Upper lobe of right lung (tissue), 1 donor: Measurements from ENCODE around the gene RNF214. TPM values are rescaled to one million over a fixed set of nuclear protein-coding genes. Genes with fewer than 3 reads are reported as not detected.

Experiments
- ATAC-seq: fragments of 200-7000 bp; cut with Tn5 transposase; one replicate; pipeline ENCODE4 v1.9.1; 2020; ENCODE audit warnings: mild to moderate bottlenecking, moderate library complexity
- DNase-seq: peaks from one replicate; pipeline ENCODE4 v3.0.0-alpha.2; 2020
- H3K27ac ChIP-seq: fragments of 200-600 bp; one replicate; pipeline ENCODE4 v1.8.0; 2022
- H3K27me3 ChIP-seq: fragments of 200-600 bp; one replicate; pipeline ENCODE4 v1.8.0; 2022; ENCODE audit warnings: mild to moderate bottlenecking
- H3K36me3 ChIP-seq: fragments of 200-600 bp; one replicate; pipeline ENCODE4 v1.8.0; 2022
- H3K4me1 ChIP-seq: fragments of 200-600 bp; one replicate; pipeline ENCODE4 v1.8.0; 2022
- H3K4me3 ChIP-seq: fragments of 200-600 bp; one replicate; pipeline ENCODE4 v1.8.0; 2022; ENCODE audit warnings: mild to moderate bottlenecking
- H3K9me3 ChIP-seq: fragments of 200-600 bp; one replicate; pipeline ENCODE4 v1.8.0; 2022
- CTCF ChIP-seq: fragments of 200-600 bp; IDR thresholded peaks from one replicate; pipeline ENCODE4 v1.8.0; 2022; ENCODE audit warnings: antibody characterized with exemption
- intact Hi-C: fragments of 100-400 bp; cut with DNase I; formaldehyde crosslinking; loops from one replicate; pipeline ENCODE4 v1.11.0; 2022
- total RNA-seq: library from RNA; stranded (reverse); fragmentation: NEBNext Ultra II Directional; extraction: Animal tissue kit (Norgen Biotek cat#: 25700); gene quantifications from one replicate; pipeline ENCODE4 v1.2.1, GENCODE V29; 2021
- donor health status: DM: no; HTN: yes; CAD: no; lungs with severe emphysema.

Gene RNF214
- total RNA-seq, 1 donor from 2014 or later = 27.1 TPM

- peaks cover 14% of the 10 kb centered on the region for H3K4me1 ChIP-seq
- no peak for DNase-seq
- H3K27ac ChIP-seq = peak overlapping the region; percentile 95
- no peak for TF ChIP-seq CTCF
- H3K27me3 ChIP-seq = no peaks in the 10 kb centered on the region
- ATAC-seq = no peak
- H3K4me3 ChIP-seq = peak overlapping the region; percentile 92
- intact Hi-C loops = no loop called here
- peaks cover 38% of the 10 kb centered on the region for H3K36me3 ChIP-seq
- no peaks in the 10 kb centered on the region for H3K9me3 ChIP-seq
Observed at GRCh38 chr11:117230999-117231841, 1.3 kb upstream of the RNF214 start.

- Histone ChIP-seq H3K4me1 (peaks cover 14% of the 10 kb centered on the region), H3K4me3 (peak within 1 kb of the TSS; percentile 92), H3K27ac (peak within 1 kb of the TSS; percentile 95), H3K9me3 (no peaks in the 10 kb centered on the region), H3K36me3 (peaks cover 35% of the 10 kb centered on the region), H3K27me3 (no peaks in the 10 kb centered on the region)
- intact Hi-C loops = no loop called here
- no peak for TF ChIP-seq CTCF
- no peak for ATAC-seq
- peak; percentile 91 for DNase-seq
Observed at GRCh38 chr11:117231842-117232091, 704 bp upstream of the RNF214 start, which contains the start of gene PCSK7. Gene PCSK7, minus strand, starts transcription at chr11:117232073. Its CDS starts 2,229 bp downstream, at chr11:117229844.

GRCh38 chr11:117232911-117233409 is 489 bp downstream of the RNF214 start:
- H3K27me3 ChIP-seq = no peaks in the 10 kb centered on the region
- H3K36me3 ChIP-seq = peaks cover 23% of the 10 kb centered on the region
- H3K9me3 ChIP-seq = no peaks in the 10 kb centered on the region
- DNase-seq (peak; percentile 75), ATAC-seq (peak; percentile 12)
- no peak for TF ChIP-seq CTCF
- intact Hi-C loops = no loop called here
- peaks cover 14% of the 10 kb centered on the region for H3K4me1 ChIP-seq
- peak overlapping the region; percentile 92 for H3K4me3 ChIP-seq
- peak overlapping the region; percentile 95 for H3K27ac ChIP-seq

GRCh38 chr11:117238221-117238620 is 5.8 kb downstream of the RNF214 start:
- Histone ChIP-seq H3K4me1 (no peaks in the 10 kb centered on the region), H3K27ac (no peak overlapping the region), H3K4me3 (no peak overlapping the region), H3K27me3 (no peaks in the 10 kb centered on the region), H3K9me3 (no peaks in the 10 kb centered on the region), H3K36me3 (peaks cover 47% of the 10 kb centered on the region)
- DNase-seq (no peak), ATAC-seq (no peak)
- no peak for TF ChIP-seq CTCF
- intact Hi-C loops = no loop called here

- no peak for TF ChIP-seq CTCF
- Histone ChIP-seq H3K27ac (no peak overlapping the region), H3K9me3 (no peaks in the 10 kb centered on the region), H3K27me3 (no peaks in the 10 kb centered on the region), H3K4me3 (no peak overlapping the region), H3K36me3 (peaks cover 58% of the 10 kb centered on the region), H3K4me1 (no peaks in the 10 kb centered on the region)
- ATAC-seq (no peak), DNase-seq (no peak)
- intact Hi-C loops = no loop called here
Observed at GRCh38 chr11:117239295-117239694, 6.8 kb downstream of the RNF214 start.
